Measurements from ENCODE around the gene INTU.

INTU gene

DNA sequence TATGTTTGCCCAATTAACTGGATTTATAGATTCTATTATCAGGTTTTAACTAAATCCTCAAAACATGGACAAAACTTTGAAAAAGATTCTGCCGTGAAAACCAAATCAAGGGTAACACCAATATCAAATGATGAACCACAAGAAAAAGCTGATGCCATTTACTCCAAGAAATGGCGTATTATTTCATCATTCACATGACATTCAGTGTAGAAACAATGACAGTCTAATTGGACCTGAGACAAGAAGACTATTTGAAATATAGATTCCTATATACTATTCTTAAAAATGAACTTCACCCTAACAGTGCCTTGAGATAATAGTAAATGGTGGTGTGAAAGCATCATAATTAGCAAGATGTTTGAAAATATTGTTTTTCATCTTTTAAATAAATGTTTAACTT lies 102.2 kb downstream of the INTU start:
- H3K9ac ChIP-seq, result no peak overlapping the region
- no peaks in the 10 kb centered on the region for H3K27me3 ChIP-seq
- no peak overlapping the region for H3K27ac ChIP-seq
- no peaks in the 10 kb centered on the region for H3K4me1 ChIP-seq
- H3K4me3 ChIP-seq, result no peak overlapping the region
- no peaks in the 10 kb centered on the region for H4K20me1 ChIP-seq
- H3K9me3 ChIP-seq, result peaks cover 5% of the 10 kb centered on the region; the same call in 1 of the 2 replicates
- no peak overlapping the region for H3K4me2 ChIP-seq
- no peaks in the 10 kb centered on the region for H3K36me3 ChIP-seq
- TF ChIP-seq Cebpa-rat (IDR thresholded peaks at IDR 0.05), result no peak

DNA sequence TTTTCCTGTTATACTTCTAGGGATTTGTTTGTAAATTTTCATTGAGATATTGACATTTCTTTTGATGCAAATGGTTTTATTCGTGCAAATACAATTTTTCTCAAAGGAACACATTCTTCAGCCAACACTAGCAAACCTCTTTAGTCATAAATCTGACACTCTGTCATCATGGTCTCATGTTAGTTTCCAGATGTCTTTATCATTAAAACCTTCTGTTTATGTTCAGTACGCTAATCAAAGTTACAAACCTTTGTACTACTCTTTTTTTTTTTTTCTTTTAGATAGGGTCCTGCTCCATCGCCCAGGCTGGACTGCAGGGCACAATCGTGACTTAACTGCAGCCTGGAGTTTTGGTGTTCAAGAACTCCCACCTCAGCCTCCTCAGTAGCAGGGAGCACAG lies 104.5 kb downstream of the INTU start:
- Histone ChIP-seq H3K27ac (no peak overlapping the region), H3K27me3 (no peaks in the 10 kb centered on the region)
- TF ChIP-seq Cebpa-rat (IDR thresholded peaks at IDR 0.05), result no peak

DNA sequence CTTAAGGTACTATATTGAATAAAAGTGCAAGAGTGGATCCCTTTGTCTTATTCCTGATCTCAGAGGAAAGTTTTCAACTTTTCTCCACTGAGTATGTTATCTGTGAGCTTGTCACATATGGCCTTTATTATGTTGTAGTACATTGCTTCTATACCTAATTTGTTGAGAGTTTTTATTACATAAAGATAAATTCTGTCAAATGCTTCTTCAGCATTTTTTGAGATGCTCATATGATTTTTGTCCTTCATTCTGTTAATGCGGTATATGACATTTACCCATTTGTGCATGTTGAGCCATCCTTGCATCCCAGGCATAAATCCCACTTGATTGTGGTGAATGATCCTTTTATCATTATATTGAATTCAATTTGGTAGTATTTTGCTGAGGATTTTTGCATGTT lies 108.5 kb downstream of the INTU start:
- Histone ChIP-seq H3K4me1 (no peaks in the 10 kb centered on the region), H3K36me3 (no peaks in the 10 kb centered on the region), H3K4me3 (no peak overlapping the region), H3K9me3 (no peaks in the 10 kb centered on the region), H3K27ac (no peak overlapping the region), H3K4me2 (no peak overlapping the region), H3K9ac (no peak overlapping the region), H3K27me3 (no peaks in the 10 kb centered on the region), H4K20me1 (no peaks in the 10 kb centered on the region)
- no peak for TF ChIP-seq Cebpa-rat (IDR thresholded peaks at IDR 0.05)

More for the DNA sequence above, 104.5 kb downstream of the INTU start:
- no peak overlapping the region for H3K4me2 ChIP-seq
- no peaks in the 10 kb centered on the region for H4K20me1 ChIP-seq
- H3K36me3 ChIP-seq, result no peaks in the 10 kb centered on the region
- no peaks in the 10 kb centered on the region for H3K9me3 ChIP-seq
- H3K4me3 ChIP-seq, result no peak overlapping the region
- no peaks in the 10 kb centered on the region for H3K4me1 ChIP-seq
- H3K9ac ChIP-seq, result no peak overlapping the region

DNA sequence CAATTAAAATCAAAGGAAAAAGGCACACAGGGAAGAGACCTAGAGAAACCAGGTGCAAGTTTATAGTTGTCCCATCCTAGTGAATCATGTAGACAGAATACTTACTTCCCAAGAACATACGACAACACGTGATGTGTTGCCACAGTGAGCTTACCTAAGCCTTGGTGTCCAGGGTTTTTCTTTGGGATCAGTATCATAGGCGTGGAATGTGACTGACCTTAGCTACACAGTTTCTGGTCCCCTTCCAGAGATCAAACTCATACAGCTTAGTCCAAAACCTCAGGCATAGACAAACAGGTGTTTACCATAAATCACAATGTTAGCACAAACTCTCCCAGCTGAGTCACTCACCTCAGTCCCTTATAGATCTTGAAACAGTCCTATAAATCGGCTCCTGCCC lies 115.1 kb downstream of the INTU start:
- Histone ChIP-seq H3K9me3 (peaks cover 21% of the 10 kb centered on the region), H3K27me3 (no peaks in the 10 kb centered on the region), H4K20me1 (no peaks in the 10 kb centered on the region), H3K4me2 (no peak overlapping the region), H3K4me1 (no peaks in the 10 kb centered on the region), H3K27ac (no peak overlapping the region), H3K36me3 (no peaks in the 10 kb centered on the region), H3K4me3 (no peak overlapping the region), H3K9ac (no peak overlapping the region)
- no peak for TF ChIP-seq Cebpa-rat (IDR thresholded peaks at IDR 0.05)

DNA sequence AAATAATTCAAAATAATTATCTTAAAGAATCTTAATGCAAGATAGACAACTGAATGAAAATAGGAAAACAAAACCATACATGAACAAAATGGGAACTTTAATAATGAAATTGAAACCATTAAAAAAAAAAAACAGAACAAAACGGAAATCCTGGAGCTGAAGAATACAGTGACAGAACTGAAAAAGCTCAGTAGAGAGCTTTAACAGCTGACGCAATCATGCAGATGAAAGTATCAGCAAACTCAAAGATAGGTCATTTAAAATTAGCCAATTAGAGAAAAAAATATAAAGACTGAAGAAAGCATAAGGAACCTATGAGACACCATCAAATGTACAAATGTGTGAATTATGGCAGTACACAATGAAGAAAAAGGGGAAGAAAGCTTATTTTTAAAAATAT lies 116.2 kb downstream of the INTU start:
- Histone ChIP-seq H3K9ac (no peak overlapping the region), H3K36me3 (no peaks in the 10 kb centered on the region), H3K4me1 (no peaks in the 10 kb centered on the region), H3K27ac (no peak overlapping the region), H3K4me2 (no peak overlapping the region), H3K4me3 (no peak overlapping the region), H4K20me1 (no peaks in the 10 kb centered on the region), H3K27me3 (no peaks in the 10 kb centered on the region), H3K9me3 (peaks cover 21% of the 10 kb centered on the region)
- no peak for TF ChIP-seq Cebpa-rat (IDR thresholded peaks at IDR 0.05)

DNA sequence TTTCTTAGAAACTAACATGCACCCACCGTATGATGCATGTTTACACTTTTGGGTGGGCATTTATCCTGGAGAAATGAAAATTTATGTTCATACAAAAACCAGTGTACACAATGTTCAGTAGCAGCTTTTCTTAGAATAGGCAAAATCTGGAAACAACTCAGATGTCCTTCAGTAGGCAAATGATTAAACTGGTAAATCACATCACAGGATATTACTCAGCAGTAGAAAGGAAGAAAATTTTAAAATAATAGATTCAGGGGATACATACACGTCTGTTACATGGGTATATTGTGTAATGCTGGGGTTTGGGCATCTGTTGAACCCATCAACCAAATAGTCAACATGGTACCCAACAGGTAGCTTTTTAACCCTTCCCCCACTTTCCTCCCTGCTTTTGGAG lies 124.1 kb downstream of the INTU start:
- Histone ChIP-seq H3K4me3 (no peak overlapping the region), H3K27me3 (no peaks in the 10 kb centered on the region), H3K4me2 (no peak overlapping the region), H3K27ac (no peak overlapping the region), H3K9ac (no peak overlapping the region), H3K36me3 (no peaks in the 10 kb centered on the region), H3K4me1 (no peaks in the 10 kb centered on the region), H4K20me1 (no peaks in the 10 kb centered on the region), H3K9me3 (peaks cover 8% of the 10 kb centered on the region; the same call in 1 of the 2 replicates)
- TF ChIP-seq Cebpa-rat (IDR thresholded peaks at IDR 0.05), result no peak

DNA sequence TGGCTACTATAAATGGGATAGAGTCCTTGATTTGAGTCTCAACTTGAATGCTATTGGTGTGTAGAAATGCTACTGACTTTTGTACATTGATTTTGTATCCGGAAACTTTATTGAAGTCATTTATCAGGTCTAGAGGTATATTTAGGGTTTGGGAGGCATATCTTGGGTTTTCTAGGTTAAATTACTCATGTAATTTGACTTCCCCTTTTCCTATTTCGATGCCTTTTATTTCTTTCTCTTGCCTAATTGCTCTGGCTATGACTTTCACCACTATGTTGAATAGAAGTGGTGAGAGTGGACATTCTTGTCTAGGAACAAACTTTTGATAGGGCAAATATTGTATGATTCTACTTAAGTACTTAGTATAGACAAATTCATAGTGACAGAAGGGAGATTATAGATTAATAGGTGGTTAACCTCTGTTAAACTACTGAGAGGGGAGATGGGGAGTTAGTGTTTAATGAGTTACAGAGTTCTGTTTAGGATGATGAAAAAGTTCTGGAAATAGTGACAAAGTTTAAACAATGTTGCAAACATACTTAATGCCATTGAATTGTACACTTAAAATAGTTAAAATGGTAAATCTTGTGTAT lies 126.6 kb downstream of the INTU start:
- no peaks in the 10 kb centered on the region for H4K20me1 ChIP-seq
- H3K4me2 ChIP-seq, result no peak overlapping the region
- H3K9ac ChIP-seq, result no peak overlapping the region
- no peak overlapping the region for H3K27ac ChIP-seq
- H3K9me3 ChIP-seq, result peaks cover 8% of the 10 kb centered on the region; the same call in 1 of the 2 replicates
- TF ChIP-seq Cebpa-rat (IDR thresholded peaks at IDR 0.05), result no peak
- no peaks in the 10 kb centered on the region for H3K4me1 ChIP-seq
- H3K36me3 ChIP-seq, result no peaks in the 10 kb centered on the region
- no peaks in the 10 kb centered on the region for H3K27me3 ChIP-seq
- H3K4me3 ChIP-seq, result no peak overlapping the region

DNA sequence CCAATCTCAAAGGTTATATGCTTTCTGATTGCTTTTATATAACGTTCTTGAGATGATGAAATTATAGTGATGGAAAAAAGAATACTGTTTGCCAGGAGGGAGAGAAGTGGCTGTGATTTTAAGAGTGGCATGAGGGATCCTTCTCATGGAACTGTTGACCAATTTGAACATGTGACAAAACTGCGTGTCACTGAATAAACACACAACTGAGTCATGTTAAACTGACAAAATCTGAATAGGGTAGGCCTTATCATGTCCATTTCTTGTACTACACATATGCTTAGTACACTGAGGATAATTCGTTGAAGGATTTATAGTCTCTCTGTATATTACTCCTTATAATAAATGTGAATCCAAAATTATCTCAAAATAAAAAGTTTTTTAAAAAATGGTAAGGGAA lies 127.1 kb downstream of the INTU start:
- Histone ChIP-seq H4K20me1 (no peaks in the 10 kb centered on the region), H3K4me2 (no peak overlapping the region), H3K4me1 (no peaks in the 10 kb centered on the region), H3K27ac (no peak overlapping the region), H3K27me3 (no peaks in the 10 kb centered on the region), H3K9ac (no peak overlapping the region), H3K36me3 (no peaks in the 10 kb centered on the region), H3K4me3 (no peak overlapping the region), H3K9me3 (peaks cover 8% of the 10 kb centered on the region; the same call in 1 of the 2 replicates)
- no peak for TF ChIP-seq Cebpa-rat (IDR thresholded peaks at IDR 0.05)

DNA sequence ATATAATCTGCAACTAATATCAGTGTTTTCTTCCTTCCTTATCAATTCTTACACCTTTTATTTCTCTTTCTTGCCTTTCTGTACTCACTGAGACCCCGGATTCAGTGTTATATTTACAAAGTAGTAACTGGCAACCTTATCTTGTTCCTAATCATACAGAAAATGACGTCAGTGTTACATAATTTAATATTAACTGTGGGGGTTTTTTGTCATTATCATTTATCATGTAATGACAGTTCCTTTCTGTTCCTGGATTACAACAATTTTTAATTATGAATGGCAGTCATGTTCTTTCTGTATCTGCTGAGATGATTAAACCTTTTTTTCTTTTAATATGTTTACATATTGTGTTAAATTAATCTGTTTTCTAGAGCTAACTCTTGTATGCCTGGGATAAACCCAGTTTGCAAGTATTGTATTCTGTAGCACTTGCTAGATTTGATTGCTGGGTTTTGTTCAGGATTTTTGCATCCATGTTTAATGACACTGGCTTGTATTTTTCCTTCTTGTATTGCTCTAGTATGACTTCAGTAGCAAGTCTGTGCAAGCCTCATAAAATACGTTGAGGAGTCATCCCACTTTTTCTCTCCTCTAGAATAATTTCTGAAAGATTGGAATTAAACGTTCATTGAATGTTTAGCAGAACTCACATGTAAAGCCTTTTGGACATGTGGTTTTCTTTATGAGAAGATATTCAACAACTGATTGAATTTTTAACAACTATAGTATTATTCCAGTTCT lies 138.9 kb downstream of the INTU start:
- H3K9me3 ChIP-seq, result no peaks in the 10 kb centered on the region
- H3K9ac ChIP-seq, result no peak overlapping the region
- no peak for TF ChIP-seq Cebpa-rat (IDR thresholded peaks at IDR 0.05)
- no peaks in the 10 kb centered on the region for H4K20me1 ChIP-seq
- H3K36me3 ChIP-seq, result no peaks in the 10 kb centered on the region
- H3K27ac ChIP-seq, result no peak overlapping the region
- no peaks in the 10 kb centered on the region for H3K4me1 ChIP-seq
- no peak overlapping the region for H3K4me2 ChIP-seq
- no peaks in the 10 kb centered on the region for H3K27me3 ChIP-seq
- H3K4me3 ChIP-seq, result no peak overlapping the region

DNA sequence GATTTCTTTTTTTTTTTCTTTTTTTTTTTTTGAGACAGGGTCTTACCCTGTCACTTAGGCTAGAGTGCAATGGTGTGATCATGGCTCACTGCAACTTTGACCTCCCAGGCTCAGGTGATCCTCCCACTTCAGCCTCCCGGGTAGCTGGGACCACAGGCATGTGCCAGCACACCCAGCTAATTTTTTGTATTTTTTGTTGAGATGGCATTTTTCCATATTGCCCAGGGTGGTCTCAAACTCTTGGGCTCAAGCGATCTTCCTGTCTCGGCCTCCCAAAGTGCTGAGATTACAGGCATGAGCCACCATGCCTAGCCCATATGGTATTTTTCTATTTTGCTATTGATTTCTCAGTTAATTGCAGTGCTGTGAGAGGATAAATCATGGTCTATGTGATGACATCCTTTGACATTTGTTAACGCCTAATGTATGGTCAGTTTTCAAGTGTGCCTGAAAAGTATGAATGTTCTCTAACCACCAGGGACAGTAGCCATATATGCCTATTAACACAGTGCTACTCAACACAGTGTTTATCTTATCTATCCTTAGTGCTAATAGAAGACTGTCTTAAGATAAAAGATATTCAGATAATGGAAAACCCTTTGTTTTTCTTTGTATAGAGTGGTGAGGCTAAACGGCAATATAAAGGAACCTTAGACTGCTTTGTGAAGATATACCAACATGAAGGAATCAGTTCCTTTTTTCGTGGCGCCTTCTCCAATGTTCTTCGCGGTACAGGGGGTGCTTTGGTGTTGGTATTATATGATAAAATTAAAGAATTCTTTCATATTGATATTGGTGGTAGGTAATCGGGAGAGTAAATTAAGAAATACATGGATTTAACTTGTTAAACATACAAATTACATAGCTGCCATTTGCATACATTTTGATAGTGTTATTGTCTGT lies 140.3 kb downstream of the INTU start:
- Histone ChIP-seq H3K36me3 (no peaks in the 10 kb centered on the region), H3K4me1 (no peaks in the 10 kb centered on the region), H4K20me1 (no peaks in the 10 kb centered on the region), H3K4me2 (no peak overlapping the region), H3K9me3 (no peaks in the 10 kb centered on the region), H3K27ac (no peak overlapping the region), H3K27me3 (no peaks in the 10 kb centered on the region), H3K9ac (no peak overlapping the region), H3K4me3 (no peak overlapping the region)
- TF ChIP-seq Cebpa-rat (IDR thresholded peaks at IDR 0.05), result no peak

All from BLaER1 (cell line).